DMS79 treated with DMSO at 0.1 percent for 48 hours (cell line): ENCODE results near the gene LIN7A.
A peak's percentile ranks its signal among the peaks of the same experiment; 100 is the strongest.

Experiments used
- DNase-seq: peaks from one replicate; lab custom pipeline; 2025; lab: John Stamatoyannopoulos, UW

LIN7A gene

DNA sequence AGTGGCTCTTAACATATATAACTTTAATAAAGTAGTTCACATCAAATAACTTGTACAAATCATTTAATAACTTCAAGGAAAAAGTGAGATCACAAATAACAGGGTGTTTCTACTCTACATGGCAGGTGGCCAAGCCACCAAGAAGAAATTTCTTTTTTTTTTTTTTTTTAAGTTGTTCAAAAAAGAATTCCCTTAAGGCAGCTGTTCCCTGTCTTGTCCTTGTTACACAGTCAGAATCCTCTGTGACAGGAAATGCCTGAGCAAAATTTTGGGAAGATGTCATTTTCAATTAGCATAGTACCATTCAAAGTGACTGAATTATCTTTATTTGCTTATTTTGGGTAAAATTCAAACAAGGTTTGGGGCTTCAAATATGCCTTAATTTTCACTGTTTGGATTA, 79.4 kb downstream of the LIN7A start:
- no peak for DNase-seq

DNA sequence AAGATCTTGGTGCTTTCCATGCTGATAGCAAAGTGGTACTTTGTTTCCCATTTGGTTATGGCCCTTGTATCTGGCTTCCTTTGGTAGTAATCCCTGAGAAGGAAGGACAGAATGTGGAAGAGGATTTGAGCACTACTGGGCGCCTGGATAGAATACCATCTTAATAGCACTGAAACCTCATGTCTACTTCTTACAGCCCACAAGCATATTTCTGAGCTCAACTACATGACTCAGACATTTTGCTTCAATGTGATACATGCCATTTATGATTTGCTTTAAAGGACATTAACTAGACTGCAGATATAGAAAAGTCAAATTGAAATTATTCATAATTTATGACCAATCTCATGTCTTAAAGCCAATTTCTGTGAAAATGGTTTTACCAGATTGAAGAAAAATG, 80.4 kb downstream of the LIN7A start:
- no peak for DNase-seq

DNA sequence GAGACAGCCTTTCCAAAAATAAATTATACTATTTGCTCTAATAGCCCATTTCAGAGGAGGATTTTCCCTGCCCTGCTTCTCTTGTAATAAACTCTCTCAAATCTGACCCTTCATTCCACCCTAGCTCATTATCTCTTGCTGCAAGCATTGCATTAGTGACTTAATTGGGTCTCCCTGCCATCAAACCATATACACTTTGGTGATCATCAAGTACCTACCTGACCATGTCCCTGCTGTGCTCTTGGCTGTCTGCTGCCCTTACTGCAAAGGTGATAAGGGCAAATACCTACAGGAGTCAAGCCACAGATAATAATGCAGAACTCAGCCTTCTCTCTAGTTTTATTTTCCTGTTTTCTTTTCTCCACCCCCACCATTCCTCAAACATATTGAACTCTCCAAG, 88.4 kb downstream of the LIN7A start:
- peak; percentile 35 for DNase-seq

DNA sequence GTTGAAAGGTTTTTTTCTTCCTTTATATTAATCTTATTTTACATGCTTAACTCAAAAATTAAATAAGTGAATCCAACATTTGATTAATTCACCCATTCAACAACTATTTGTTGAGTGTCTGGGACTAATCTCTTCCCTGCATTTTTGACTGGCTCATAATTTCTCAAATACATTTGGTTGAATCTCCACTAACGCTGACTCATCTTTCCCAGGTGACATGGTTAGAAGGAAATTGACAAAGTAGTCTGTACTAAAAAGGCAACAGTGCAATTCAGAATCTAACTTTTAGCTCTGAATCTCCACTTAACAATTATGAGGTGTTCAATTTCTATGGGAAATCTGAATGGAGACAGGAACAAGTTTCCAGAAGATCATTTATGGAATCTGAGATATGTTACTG, 88.9 kb downstream of the LIN7A start:
- no peak for DNase-seq

DNA sequence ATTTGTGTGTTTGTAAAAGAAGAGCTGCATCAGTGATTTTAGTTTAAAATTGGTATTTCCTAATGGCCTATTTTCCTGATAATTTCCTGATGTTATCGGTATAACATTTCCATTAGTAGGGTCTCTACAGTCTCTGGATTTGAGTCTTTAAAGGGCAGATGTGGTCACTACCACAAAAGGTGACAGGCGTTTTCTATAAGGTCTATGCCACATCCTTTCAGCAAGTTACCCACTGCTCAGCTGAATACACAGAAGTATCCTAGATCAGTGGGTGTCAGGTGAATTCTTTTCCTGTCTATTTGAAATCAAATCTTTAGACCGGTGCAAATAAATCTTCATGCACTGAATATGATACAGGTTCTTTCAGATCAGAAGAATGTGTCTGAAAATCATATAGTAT, 90.2 kb downstream of the LIN7A start:
- peak; percentile 51 for DNase-seq

DNA sequence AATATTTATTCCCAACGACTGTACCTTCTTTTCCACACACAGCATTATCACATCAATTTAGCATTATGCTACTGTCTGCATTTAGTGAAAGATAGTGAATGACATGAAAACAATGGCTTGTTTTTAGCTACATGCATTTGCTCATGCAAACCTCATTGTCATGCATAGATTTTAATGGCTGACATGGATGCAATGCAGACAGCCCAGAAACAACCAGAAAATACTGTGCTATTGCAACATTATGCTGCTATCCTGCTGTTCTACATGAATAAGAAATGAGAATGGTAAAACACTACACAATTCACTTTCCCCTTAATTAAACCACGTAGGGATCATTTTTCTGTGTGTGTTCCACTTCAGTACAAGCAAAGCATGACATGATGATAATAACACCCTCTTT, 90.8 kb downstream of the LIN7A start:
- DNase-seq: peak; percentile 82

DNA sequence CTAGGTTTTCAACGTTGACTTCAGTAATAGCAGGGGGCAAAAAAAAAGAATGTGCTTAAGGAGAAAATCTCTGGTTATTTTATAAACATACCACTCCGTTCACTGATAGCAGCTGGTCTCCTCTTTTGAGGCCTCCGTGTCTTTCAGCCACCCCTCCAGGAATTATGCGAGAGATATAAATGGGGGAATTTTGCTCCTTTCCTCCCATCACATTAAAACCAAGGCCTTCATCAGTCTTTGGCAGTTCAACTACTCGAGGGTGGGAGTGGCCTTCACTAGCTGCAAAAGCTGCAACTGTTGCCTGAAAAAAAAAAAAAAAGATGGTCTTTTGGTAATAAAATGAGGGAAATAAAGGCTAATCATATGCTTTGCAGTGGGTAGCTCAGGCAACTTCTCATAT, 92.1 kb downstream of the LIN7A start:
- DNase-seq: no peak

DNA sequence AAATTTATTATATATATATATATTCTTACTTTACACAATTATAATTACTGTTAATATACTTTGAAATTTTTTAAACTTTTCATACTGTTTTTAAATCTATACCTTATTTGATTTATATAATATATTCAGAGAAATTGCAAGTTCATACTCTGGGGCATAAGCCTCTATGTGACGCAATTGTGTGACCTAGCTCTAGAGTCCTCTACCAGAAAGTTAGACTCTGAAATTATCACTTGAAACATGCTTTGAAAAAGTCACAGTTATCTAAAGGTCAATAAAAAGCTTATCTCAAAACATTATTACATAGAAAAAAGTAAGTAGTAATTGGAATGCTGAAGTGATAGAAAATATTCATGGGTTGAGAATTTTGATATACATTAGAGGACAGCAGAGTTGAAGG, 93.8 kb downstream of the LIN7A start:
- no peak for DNase-seq

DNA sequence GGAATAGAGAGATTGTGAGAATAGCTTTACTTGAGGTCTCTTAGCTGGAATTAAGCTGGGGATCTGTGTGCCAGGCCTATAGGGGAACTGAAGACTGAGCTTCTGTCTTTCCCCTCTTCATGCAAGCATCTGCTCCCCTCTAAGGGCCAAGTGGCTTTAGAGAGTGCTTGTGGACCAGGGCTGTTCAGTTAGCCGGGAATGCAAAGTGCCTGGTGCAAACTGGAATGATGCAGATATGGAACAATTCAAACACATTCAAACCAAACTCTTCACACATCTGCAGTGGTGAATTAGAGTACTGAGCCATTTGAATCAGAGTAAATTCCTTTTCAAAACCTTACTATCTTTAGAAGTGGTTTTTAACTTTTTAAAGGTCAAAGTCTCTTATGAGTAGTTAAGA, 99.0 kb downstream of the LIN7A start:
- peak; percentile 82 for DNase-seq

DNA sequence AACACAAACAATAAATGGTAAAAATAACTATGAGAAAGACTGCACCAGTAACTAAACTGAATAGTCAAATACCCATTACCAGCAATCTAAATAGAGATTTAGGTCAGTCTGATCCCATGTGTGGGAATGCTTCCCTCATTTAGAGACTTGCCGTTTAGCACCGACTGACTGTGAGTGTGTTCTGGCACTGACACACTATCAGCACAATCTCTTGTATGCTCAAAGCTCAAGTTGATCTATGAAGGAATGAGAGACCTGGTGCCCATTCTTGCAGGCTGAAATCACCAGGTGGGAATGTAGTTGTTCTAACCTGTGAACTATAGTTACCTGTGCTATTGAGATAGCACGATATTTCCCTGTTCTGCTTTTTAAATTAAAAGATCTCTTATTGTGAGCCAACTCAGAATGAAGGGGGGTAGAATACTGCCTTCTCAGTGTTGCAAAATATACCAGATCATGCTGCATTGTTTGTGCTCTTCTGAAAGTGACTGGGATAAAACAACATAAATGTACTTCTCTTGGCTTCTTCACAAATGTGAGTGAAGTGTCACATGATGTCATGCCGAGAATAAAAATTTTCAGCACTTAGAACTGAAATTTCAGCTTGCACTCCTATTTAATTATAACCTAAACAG, 99.6 kb downstream of the LIN7A start:
- DNase-seq: peak; percentile 41

DNA sequence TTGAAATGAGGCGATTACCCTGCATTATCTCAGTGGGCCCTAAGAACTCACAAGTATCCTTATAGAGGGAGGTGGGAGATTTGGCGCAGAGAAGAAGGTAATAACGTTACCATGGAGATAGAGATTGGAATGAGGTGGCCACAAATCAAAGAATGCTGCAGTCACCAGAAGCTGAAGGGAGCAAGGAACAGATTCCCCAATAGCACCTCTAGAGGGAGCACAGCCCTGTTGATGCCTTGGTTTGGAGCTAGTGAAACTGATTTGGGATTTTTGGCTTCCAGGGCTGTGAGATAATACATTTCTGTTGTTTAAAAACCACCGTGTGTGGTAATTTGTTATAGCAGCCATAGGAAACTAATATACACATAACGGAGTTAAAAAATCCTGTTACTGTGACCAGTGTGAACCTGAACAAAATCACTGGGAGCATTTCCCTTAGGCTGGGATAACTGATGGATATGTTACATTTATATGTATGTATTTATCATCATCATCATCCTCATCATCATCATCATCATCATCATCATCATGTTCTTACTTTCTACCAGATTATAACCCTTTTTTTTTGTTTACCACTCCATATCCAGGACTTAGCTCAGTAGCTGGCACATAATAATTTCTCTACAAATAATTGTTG, 100.3 kb downstream of the LIN7A start:
- peak; percentile 26 for DNase-seq

DNA sequence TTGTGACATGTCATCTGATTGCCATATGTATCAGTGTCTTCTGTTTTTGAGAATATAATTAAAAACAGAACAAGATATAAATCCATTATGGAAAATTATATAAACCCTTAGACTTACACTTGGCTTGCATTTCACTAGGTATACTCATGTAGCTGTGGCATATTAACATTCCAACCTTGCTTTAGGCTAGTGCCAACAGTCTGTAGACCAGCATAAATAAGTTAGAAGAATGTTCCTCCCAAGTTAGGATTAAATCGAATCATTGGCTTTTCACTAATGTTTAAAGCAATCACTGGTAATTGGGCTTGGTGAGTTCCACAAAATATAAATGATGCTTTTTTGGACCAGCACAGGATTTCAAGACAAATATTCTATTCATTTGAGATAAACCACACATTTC, 103.0 kb downstream of the LIN7A start:
- DNase-seq: no peak

DNA sequence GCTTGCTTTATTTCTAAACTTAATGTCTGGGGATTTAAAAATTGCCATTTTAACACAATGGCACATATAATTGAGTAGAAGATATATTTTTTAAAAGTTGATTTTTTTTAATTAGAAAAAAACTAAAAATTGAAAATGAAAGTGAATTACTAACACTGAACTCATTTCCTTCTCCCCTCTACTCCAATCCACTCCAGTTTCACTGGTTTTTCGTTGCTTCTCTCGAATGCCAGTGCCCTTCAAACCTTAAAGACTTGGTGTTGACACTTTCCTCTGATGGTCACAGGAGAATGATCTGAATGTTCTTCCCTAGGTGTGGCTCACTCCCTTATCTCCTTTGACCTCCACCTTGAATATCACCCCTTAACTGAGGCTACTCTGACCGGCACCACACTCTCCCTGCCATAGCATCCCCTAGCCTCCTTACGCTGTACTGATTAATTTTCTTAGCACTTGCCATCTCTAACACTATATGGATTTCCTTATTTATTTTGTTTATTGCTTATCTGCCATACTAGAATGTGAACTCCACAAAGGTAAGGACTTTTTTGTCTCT, 107.1 kb downstream of the LIN7A start:
- DNase-seq: no peak

DNA sequence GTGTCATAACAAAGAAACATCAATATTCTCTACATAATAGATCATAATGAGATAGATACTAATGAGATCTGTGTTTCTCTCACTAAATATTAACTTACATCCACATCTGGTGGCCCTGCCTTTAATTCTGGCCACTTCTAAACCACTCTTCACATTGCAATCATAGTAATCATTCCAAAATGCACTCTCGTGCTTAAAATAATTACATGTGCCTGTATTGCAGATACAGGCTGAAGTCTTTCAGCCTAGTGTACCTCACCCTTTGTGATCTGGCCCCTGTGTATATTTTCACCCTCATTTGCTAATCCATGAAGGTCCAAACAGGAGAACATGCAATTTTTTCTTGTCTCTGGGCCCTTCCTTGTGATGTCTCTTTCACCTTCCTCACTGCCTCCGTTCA, 108.0 kb downstream of the LIN7A start:
- DNase-seq: no peak

DNA sequence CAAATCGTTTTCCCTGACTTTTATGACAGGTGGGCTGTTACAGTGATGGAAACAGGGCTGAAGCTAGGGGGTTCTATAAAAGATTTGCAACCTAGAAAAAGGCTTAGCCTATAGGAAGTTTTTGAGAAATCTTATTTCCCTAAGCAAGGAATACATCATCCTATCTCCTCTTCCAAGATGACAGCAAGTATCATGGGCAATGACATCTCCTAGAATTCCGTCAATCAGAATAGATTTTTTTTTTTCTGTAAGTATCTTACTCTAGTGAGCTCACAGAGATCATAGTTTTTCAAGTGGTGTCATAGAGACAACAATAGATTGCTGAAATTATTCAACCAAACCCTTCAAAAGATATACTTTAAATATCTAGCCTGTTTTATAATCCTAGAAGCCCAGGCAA, 112.2 kb downstream of the LIN7A start:
- DNase-seq: no peak

DNA sequence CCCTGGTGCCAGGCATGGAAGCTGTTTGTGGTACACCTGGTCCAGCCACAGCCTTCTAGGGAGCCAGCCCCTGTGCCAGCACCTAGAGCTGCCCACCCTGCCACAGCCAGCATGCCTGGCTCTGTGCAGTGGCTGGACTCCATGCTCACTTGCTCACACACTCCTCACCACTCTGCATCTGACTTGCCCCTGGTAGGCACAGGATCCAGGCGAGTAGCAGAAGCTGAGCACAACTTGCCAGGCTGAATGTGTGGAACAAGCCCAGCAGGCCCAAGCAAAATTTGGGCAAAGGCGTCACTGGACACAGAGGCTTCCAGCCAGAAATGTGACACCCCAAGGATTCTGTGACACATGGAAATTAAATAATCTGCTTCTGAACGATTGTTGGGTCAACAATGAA, 114.3 kb downstream of the LIN7A start:
- no peak for DNase-seq

DNA sequence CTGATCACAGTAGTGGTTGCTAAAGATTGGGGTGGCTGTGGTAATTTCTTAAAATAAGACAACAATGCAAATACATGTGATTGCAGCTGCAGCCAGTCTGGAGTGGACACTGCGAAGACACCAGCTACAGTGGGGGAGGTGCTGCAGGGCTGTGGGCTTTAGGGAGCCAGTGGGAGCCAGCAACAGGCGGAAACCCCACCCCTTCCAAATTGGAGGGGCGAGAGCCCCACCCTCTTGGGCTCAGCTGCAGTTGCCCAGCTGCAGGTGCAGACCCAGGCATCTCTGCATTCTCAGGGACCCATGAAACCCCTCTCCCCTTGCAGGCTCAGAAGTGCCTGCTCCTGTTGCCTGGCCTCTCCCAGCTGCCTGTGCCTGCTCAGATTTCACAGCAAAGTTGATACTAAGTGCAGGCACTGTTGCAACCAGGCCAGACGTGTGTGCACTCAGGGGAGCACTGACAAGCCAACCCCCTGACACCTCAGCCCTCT, 116.2 kb downstream of the LIN7A start:
- DNase-seq: no peak

DNA sequence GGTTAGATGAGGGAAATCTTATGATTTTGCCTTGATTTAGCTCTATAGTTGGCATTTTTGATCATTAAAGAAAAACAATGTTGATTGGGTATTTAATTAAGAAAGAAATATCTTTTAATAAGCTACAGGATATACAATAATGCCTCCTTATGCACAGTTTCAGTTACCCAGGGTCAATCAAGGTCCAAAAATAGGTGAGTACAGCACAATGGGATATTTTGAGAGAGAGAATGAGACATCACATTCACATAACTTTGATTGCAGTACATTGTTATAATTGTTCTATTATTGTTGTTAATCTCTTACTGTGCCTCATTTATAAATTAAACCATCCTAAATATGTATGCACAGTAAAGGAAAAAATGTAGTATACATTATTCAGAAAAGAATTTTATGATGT, 118.9 kb downstream of the LIN7A start:
- no peak for DNase-seq

DNA sequence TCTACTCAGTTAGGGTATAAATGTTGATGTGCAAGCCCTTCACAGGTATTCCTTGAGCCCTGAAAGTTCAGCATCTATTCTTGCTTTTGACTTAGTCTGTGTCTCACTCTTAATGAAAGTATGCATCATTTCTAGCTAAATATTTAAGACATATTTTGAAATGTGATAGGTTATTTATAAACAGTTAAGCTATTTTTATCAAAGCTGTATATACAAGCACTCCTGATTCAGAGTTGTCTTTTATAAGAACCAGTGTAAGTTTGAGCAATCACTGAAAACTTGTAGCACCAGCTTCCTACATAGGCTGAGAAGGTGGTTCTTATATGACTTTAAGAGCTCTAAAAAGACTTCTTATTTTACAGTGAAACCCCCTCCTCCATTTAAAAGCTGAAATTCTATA, 122.4 kb downstream of the LIN7A start:
- DNase-seq: no peak

DNA sequence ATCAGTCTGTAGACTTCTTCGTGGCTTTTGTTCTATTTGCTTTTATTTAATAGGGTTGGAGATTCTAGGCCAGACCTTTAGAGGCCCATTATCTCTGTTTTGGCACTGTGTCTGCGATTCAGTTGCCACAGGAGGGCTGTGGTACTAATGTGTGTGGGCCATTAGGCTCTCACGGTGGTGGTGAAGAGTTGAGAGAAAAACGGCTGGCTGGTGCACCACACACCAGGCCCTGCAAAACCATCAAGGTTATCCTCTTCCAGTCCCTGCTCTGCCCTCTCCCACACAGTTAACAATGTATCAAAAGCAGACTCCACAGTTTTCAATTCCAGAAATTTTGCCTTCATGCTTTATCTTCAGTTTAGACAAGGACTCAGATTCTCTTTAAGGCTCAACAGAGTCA, 123.3 kb downstream of the LIN7A start:
- DNase-seq: no peak

DNA sequence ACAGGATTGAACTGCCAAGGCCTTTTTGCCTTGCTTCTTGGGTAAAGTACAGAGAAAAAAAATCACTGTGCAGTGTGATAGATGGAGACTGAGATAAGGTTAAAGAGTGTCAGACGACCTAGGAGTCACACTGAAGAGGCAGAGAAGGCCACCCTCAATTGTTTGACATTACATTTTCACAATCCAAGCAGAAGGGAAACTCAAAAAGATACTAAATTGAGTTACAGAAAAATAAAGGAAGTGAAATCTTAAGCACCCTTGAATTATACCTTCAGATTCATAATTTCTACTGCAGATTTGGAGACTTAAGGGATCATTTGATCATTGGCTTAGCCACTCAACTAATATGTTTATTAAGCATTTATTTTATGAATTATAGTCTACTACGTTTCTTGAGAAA, 123.9 kb downstream of the LIN7A start:
- DNase-seq: no peak

DNA sequence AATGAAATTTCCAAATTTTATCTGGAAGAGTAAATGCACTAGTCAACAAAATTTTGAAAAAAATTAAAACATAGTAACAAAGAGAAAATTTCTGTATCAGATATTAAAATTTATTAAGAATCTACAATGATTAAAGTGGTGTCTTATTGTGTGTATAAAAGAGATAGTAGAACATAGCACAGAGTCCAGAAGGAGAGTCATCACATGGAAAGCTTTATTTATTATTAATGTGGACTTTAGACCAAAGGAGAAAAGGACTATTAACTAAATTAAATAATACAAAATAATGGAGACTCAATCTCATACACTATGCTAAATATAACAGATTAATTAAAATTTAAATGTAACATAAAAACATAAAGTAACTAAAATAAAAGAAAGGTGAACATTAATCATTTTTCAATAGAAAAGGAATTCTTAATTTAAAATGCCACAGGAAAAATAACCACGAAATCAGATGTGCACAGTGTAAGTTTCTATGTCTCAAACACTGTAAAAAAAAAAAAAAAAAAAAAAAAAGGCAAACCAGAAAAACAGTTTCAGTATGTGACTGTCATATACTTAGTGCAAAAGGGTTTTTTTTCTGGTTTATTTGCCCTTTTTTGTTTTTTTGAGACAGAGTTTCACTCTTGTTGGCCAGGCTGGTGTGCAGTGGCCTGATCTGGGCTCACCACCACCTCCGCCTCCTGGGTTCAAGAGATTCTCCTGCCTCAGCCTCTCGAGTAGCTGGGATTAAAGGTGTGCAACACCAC, 125.6 kb downstream of the LIN7A start:
- DNase-seq: no peak

DNA sequence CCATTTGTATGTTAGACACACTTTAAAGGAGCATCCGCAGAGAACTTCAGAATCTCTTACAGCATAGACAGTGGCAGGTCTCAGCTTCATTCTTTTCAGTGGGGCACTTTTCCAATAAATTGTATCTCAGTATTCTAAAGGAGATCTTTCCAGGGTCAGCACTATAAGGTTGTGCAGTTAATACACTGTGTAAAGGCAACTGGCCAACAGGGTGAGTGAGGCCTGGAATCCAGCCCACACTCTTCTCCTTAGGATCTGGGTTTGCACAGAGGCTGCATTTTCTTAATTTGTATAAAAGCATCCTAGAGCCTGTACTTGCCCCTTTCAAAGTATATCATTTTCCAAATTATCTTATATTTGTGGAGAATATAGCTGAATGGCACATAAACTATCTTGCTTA, 126.9 kb downstream of the LIN7A start:
- DNase-seq: no peak
